MCF 10A (cell line): ENCODE measurements around the gene MACROD1. TPM values are rescaled to one million over a fixed set of nuclear protein-coding genes. Genes with fewer than 3 reads are reported as not detected.

Experiments
- BruUV-seq: library from RNA; stranded (reverse); fragments of 400-500 nt; replicated peaks from 2 replicates; lab custom pipeline; 2021; lab: Mats Ljungman, UMichigan
- CTCF ChIA-PET: fragments of 300-600 bp; sonication (Branson Sonifier 250); formaldehyde crosslinking; extraction: SDS; loops from one replicate; lab custom pipeline; 2021; ENCODE audit warnings: antibody characterized with exemption, inconsistent platforms; lab: Yijun Ruan, JAX
- POLR2A ChIA-PET: fragments of 300-600, 350-650 bp; sonication (Branson Sonifier 250); formaldehyde crosslinking; extraction: SDS; loops from one replicate; lab custom pipeline; 2020; ENCODE audit warnings: antibody characterized with exemption, inconsistent platforms; lab: Yijun Ruan, JAX
- DNase-seq: peaks from one replicate; pipeline ENCODE4 v3.0.0-alpha.2; 2018; ENCODE audit not compliant: unreplicated experiment
- H3K27ac Mint-ChIP-seq: one replicate; pipeline ENCODE4 v1.8.0; 2022; ENCODE audit warnings: mild to moderate bottlenecking, low read depth, mixed read lengths; ENCODE audit not compliant: unreplicated experiment
- H3K27me3 Mint-ChIP-seq: one replicate; pipeline ENCODE4 v1.8.0; 2022; ENCODE audit warnings: mixed read lengths; ENCODE audit not compliant: insufficient read depth, unreplicated experiment
- H3K36me3 Mint-ChIP-seq: one replicate; pipeline ENCODE4 v1.8.0; 2022; ENCODE audit warnings: mild to moderate bottlenecking, moderate library complexity, mixed read lengths; ENCODE audit not compliant: insufficient read depth, unreplicated experiment
- H3K4me1 Mint-ChIP-seq: one replicate; pipeline ENCODE4 v1.8.0; 2022; ENCODE audit warnings: mixed read lengths; ENCODE audit not compliant: insufficient read depth, unreplicated experiment
- H3K4me3 Mint-ChIP-seq: one replicate; pipeline ENCODE4 v1.8.0; 2022; ENCODE audit warnings: mild to moderate bottlenecking, moderate library complexity, mixed read lengths; ENCODE audit not compliant: unreplicated experiment
- H3K9me3 Mint-ChIP-seq: one replicate; pipeline ENCODE4 v1.8.0; 2022; ENCODE audit warnings: mixed read lengths; ENCODE audit not compliant: unreplicated experiment
- CTCF ChIP-seq: fragments of 200-600 bp; IDR thresholded peaks from one replicate; pipeline ENCODE4 v1.8.0; 2022; ENCODE audit warnings: antibody characterized with exemption, mild to moderate bottlenecking; ENCODE audit not compliant: unreplicated experiment
- intact Hi-C: fragments of 100-400 bp; cut with micrococcal nuclease; formaldehyde crosslinking; loops from 2 replicates; pipeline ENCODE4 v1.14.1; 2022
- total RNA-seq: library from RNA; stranded (reverse); gene quantifications from 2 replicates; pipeline ENCODE4 v1.2.3, GENCODE V29; 2022

The MACROD1 gene
- total RNA-seq, 1 experiment from 2014 or later: 15.1 TPM

- peak; percentile 90 for DNase-seq
- ChIA-PET CTCF (interaction anchor here (0.6 to 0.9 kb wide), 3 partner anchors 23 to 626 kb away, joined by 3 read pairs; no protein-coding TSS in a partner anchor), POLR2A (interaction anchor here (0.6 to 1.5 kb wide), 16 partner anchors 8 to 379 kb away, joined by 3 to 23 read pairs (median 3); partner anchors contain the start of genes MACROD1, NUDT22, OTUB1 and PPP1R14B)
- TF ChIP-seq CTCF: no peak
- intact Hi-C loops: no loop called here
- no peaks in the 10 kb centered on the region for H3K9me3 Mint-ChIP-seq
- H3K27me3 Mint-ChIP-seq: no peaks in the 10 kb centered on the region
- no TSS peak for BruUV-seq
- peak overlapping the region; percentile 26 for H3K4me3 Mint-ChIP-seq
- H3K27ac Mint-ChIP-seq: peak overlapping the region; percentile 31
- H3K36me3 Mint-ChIP-seq: peaks cover 12% of the 10 kb centered on the region
- H3K4me1 Mint-ChIP-seq: peaks cover 7% of the 10 kb centered on the region
Measured at GRCh38 chr11:64181506-64182411, 15.8 kb upstream of the MACROD1 start.

GRCh38 chr11:64180891-64181290 lies 15.0 kb upstream of the MACROD1 start:
- intact Hi-C loops: no loop called here
- peaks cover 7% of the 10 kb centered on the region for H3K4me1 Mint-ChIP-seq
- H3K27ac Mint-ChIP-seq: no peak overlapping the region
- H3K36me3 Mint-ChIP-seq: peaks cover 9% of the 10 kb centered on the region
- TF ChIP-seq CTCF: no peak
- H3K9me3 Mint-ChIP-seq: no peaks in the 10 kb centered on the region
- no TSS peak for BruUV-seq
- ChIA-PET CTCF (no interaction called here), POLR2A (interaction anchor here (0.6 to 1.5 kb wide), 15 partner anchors 9 to 1327 kb away, joined by 3 to 23 read pairs (median 3); partner anchors contain the start of genes MACROD1, NUDT22, OTUB1 and PPP1R14B)
- no peak overlapping the region for H3K4me3 Mint-ChIP-seq
- no peaks in the 10 kb centered on the region for H3K27me3 Mint-ChIP-seq
- DNase-seq: no peak

- CTCF ChIA-PET: no interaction called here
- BruUV-seq: no TSS peak
- H3K27me3 Mint-ChIP-seq: no peaks in the 10 kb centered on the region
- intact Hi-C loops: no loop called here
- H3K4me3 Mint-ChIP-seq: no peak overlapping the region
- peaks cover 7% of the 10 kb centered on the region for H3K4me1 Mint-ChIP-seq
- no peak for TF ChIP-seq CTCF
- peaks cover 4% of the 10 kb centered on the region for H3K36me3 Mint-ChIP-seq
- no peak overlapping the region for H3K27ac Mint-ChIP-seq
- POLR2A ChIA-PET: interaction anchor here (0.6 to 2.1 kb wide), 3 partner anchors 12 to 1577 kb away, joined by 3 to 6 read pairs (median 4); partner anchors contain the start of gene MTA2
- no peaks in the 10 kb centered on the region for H3K9me3 Mint-ChIP-seq
- no peak for DNase-seq
Measured at GRCh38 chr11:64178951-64179639, 13.2 kb upstream of the MACROD1 start.
